GM21723 (cell line): ENCODE data around the gene KCNE1.
A peak's percentile ranks its signal among the peaks of the same experiment; 100 is the strongest.
"Not testable (repeated sequence)": the region's sequence is repeated elsewhere in the genome, so short reads cannot be mapped to it uniquely, and the experiment has no call there.

Source experiments
- ATAC-seq: cut with Tn5 transposase; IDR thresholded peaks from one replicate; pipeline ENCODE4 v1.9.1; 2021; ENCODE audit warnings: mild to moderate bottlenecking, moderate library complexity; ENCODE audit not compliant: unreplicated experiment

KCNE1 gene

DNA sequence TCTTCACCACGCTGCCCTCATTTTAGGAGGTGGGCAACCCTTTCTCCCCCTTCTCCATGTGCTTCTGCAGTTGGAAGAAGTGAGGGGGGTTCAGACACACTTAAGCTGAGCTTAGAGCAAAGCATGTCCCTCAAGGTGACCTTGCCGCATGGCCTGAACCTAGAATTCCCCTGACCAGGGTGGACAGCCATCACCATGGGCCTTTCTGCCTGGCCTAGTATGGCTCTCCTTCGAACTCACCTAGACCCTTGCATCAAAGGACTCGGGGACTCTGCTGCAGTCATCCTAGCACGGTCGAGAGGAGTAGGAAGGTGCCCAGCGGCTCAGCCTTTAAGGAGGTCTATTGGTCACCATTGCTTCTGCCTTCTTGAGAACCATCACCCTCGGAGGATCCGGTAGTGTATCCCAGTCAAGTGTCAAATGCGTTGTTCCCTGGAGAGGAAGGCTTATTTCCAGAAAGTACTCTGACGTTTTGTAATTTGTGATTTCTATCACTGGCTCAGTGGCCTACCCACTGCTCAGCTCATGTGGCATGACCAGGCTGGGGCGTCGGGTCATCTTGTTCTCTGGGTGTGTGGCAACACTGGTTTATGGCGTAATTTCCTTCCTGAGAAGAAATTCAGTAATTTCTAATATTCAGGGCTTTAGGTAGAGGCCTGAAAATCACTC lies at the start of gene KCNE1:
TSS of gene KCNE1 (minus strand) at position 424 of the 669 bp plus-strand sequence. CDS start 62,576 bp downstream, outside the sequence.
- no peak for ATAC-seq

GRCh38 chr21:34561806-34562205 lies 49.8 kb upstream of the KCNE1 start:
- no peak for ATAC-seq

DNA sequence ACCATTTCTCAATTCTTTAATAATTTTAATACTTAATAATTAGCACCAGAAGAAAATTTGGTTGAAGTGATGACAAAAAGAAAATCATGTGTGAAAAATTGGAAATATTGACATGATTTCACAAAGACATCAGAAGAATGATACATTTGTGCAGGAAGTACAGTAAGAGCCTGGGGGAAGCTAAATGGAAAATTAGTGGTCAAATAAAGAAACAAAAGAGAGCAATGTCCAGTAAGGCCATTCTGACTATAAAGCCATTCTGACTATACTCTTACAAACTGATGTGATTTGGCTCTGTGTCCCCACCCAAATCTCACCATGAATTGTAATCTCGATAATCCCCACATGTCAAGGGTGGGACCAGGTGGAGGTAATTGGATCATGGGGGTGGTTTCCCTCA lies 48.6 kb upstream of the KCNE1 start:
- ATAC-seq, result no peak

- no peak for ATAC-seq
Measured at GRCh38 chr21:34560021-34560420, 48.0 kb upstream of the KCNE1 start.

DNA sequence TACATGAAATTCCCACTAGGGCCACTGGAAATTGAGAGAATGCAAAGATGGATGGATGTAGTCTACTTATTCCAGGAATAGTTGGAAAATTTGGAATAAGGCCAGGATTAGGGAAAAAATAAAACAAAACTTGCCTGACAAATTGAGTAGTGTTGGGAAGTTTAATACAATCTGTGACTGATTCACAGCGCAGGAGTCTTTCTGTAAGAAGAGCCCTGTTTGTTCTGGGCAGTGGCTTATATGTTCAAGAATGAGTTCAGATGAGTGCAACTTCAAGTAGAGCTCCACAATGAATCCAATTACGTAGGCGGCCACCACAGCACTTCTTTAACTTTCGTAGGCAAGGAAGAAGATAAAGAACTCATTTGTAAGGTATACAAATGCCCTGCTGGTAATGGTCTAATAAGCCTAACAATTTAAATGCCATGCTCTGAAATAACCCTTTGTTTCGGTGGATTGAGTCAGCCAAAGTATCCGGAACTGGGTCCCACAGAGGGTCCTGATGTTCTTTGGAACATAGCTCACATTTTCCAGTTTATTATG lies 47.1 kb upstream of the KCNE1 start:
- ATAC-seq, result no peak

- ATAC-seq, result no peak
Measured at GRCh38 chr21:34558166-34558565, 46.2 kb upstream of the KCNE1 start.

DNA sequence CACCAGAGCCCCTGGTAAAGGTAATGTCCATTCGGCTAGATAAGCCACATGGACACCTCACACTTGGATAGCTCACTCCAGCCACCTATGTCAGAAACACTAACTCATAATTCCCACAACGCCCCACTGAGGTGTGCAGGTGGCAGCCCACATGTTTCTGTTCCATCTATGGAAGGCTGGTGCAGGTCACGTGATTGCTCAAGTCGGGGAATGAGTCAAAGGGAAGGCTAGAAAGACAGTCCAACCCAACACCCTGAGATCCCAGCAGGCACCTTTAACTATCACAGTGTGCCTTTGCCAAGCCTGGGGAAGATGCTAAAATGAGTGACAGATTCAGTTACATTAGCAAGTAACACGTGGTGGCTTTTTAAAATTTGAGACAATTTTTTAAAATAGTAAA lies 45.3 kb upstream of the KCNE1 start:
- no peak for ATAC-seq

DNA sequence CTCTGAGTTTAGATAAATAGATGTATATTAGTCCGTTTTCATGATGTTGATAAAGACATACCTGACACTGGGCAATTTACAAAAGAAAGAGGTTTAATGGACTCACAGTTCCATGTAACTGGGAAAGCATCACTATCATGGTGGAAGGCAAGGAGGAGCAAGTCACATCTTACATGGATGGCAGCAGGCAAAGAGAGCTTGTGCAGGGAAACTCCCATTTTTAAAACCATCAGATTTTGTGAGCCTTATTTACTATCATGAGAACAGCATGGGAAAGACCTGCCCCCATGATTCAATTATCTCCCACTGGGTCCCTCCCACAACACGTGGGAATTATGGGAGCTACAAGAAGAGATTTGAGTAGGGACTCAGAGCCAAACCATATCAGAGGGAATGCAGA lies 42.7 kb upstream of the KCNE1 start:
- not testable (repeated sequence) for ATAC-seq

DNA sequence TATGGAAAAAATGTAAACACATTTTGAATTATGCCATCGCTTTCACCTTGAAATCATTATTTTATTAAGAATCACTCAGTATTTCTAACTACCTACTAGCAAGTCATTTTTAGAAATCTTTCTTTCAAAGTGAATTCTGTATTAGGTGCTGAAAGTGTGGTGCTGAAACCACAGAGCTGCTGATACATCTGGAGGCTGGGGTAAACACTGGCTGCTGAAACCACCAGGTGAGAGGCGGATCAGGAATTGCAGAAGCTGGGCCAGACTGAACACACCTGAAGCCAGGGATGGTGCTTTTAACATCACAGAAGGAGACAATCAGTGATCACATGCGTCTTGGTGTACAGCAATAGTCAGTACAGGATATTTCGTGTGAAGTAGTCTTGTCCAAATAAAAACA lies 42.2 kb upstream of the KCNE1 start:
- ATAC-seq, result no peak

DNA sequence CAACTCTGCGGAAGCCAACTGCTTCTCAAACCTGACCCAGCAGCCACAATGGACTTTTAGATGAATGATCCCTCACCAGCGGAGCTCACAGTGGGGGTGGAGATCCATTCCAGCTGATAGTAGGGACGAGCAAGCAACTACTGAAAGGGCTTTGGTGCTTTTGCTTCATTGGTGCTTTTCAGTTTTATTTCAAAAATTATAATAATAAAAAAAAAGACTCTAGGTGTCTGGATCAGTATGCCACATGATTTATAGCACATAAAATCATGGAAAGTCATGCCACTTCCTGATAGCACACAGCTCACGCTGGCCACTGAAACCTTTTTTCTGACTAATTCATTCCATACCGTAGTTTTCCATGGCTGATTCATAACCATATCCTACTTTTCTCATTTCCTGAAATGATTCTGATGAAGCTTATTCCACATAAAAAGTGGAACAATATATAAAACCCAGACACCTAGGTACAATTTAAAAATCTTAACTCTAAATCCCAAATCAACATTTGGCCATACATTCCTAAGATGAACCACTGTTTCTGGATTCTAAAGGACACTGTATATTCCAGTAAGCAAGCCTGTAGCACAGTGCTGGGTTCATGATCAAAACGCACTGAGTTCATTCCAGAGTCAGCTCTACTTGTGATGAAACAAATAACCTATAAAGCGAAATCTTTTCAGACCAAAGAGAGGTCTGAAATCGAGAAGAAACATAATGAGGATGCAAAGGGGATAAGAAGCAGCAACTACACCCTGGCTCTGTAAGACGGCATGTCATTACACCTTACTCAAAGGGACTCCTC lies 41.3 kb upstream of the KCNE1 start:
- no peak for ATAC-seq

GRCh38 chr21:34552360-34553098 lies 40.5 kb upstream of the KCNE1 start:
- ATAC-seq, result no peak

DNA sequence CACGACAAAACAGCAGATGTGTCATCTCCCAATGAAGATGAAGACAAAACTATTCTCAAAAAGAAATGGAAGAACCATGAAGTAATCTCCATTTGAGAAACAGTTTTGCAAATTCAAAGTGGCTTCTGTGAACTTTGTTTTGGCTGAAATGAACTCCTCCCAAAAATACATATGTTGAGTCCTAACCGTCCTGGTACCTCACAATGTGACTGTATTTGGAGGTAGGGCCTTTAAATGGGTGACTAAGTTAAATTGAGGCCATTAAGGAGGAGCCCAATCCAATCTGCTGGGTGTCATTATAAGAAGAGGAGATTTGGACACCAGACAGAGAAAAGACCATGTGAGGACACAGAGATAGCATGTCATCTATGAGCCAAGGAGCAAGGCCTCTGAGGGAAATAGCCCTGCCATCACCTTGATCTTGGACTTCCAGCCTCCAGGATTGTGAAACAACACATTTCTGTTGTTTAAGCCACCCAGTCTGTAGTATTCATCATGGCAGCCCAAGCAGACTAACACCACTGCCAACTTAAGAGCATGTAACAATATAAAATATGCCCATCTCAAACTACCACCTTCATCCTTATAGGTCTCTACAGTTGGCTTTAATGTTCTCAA lies 38.3 kb upstream of the KCNE1 start:
- ATAC-seq, result no peak

DNA sequence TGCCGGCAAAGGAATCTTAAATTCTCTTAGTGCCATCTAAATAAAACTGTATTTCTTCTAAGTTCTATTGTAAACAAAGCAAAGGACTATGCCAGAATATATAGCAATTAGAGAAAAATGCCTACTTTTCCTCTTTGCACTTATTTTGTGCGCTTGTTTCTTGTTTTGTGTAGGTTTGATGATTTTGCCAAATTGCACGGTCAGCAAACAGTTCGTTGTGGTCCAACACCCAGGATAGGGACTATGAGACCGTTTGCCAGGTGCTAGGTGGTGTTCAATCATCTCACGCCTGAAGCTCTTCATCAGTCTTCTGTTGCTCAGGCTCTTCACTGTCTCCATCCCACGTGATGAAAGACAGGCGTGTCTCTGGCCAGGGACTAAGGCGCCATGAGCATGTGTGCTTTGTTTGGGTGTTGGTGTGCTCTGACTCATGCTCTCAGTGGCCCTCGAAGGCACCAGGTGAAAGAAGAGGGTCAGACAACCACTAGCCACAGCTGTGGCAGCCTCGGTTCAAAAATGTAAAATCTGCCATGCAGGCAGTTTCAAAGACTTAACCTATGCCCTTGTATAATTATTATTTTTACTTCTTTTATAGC lies 36.9 kb upstream of the KCNE1 start:
- ATAC-seq, result no peak

DNA sequence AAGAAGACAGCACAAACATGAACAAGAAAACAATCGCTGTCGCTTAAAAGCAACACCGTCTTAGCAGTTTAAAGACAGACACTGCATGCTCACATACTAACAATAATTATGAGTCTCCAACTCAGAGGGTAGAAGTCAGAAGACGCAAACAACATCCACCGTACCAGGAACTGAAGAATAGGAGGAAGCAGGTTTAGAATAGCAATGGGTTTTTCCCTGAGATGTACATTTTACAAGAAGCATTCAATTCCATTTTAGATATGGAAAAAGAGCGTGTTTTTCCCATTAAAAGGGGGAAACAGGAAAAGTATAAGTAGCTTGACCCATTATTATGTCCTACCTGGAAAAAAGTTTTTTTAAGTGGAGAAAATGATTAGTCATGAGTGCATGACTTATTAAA lies 34.5 kb upstream of the KCNE1 start:
- no peak for ATAC-seq

DNA sequence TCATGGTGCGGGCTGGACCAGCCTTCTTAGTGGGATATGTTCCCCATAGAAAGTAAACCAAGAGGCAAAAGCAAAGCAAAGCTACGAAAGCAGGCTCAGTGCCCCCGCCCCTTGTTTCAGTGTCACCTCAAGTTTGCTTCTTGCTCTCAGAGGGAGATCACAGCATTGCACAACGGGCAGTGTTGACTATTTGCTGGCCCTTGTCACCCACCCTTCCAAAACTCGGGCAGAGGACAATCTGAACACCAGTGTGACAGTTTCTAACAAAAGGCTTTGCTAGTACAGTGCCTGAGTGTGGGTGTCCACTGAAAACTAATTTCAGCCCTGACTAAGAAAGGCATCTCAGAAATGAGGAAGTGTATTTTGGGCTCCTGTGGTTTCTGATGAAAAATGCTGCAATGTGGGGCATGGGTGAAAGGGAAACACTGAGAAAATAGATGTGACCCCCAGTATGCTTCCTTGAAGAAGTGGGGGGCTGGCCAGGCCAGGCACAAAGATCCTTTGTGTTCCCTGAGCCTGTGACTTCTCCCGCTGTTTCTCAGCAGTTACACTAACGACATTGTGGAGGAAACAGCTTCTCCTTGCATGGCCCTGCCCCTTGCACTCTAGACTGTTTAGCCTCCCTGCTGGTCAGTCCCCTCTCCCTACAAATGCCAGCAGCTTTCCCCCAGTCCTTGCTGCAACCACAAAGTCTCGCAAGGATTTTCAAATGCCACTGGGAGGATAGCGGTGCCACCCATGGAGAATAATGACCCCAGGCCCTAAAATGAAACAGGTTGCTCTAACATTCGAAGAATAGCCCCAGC lies 33.3 kb upstream of the KCNE1 start:
- peak; percentile 91 for ATAC-seq

- ATAC-seq, result no peak
Measured at GRCh38 chr21:34544032-34544496, 32.1 kb upstream of the KCNE1 start.

DNA sequence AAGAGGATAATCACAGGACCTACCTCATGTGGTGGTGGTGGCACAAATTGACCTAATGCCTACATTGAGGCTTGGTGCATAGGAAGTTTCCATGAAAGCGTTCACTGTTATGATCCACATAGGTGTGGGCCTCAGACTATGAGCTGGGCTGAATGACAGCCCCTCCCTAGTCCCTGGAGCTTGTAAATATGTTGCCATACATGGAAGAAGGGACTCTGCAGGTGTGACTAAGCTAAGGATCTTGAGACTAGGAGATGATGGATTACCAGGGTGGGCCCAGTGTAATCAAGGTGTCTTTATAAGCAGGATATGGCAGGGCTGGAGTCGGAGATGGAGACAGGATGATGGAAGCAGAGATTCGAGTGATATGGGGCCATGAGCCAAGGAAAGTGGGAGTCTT lies 31.0 kb upstream of the KCNE1 start:
- ATAC-seq, result no peak

GRCh38 chr21:34540206-34540605 lies 28.2 kb upstream of the KCNE1 start:
- no peak for ATAC-seq

- no peak for ATAC-seq
Measured at GRCh38 chr21:34537838-34538237, 25.8 kb upstream of the KCNE1 start.

- no peak for ATAC-seq
Measured at GRCh38 chr21:34536820-34537219, 24.8 kb upstream of the KCNE1 start.
